ENCODE measurements around the gene MBD3L1. TPM values are rescaled to one million over a fixed set of nuclear protein-coding genes. Genes with fewer than 3 reads are reported as not detected.

MBD3L1 gene
- total and polyA plus RNA-seq, 2 of the 13 experiments (the other 11 are each of a cell fraction or from before 2014, with no cell fraction given): not detected

DNA sequence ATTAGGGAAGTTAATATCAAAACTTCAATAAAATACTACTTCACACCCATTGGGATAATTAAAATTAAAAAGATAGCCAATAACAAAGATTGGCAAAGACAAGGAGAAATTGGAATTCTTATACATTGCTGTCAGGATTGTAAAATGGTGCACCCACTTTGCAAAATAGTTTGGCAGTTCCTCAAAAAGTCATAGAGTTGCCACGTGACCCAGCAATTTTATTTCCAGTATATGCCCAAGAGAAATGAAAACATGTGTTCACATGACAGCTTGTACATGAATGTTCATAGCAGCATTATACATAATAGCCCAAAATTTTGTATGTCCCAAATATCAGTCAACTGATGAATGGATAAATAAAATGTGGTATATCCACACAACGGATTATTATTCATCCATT lies 3.3 kb downstream of the MBD3L1 start (continued):
- TF ChIP-seq, protein P1, sequence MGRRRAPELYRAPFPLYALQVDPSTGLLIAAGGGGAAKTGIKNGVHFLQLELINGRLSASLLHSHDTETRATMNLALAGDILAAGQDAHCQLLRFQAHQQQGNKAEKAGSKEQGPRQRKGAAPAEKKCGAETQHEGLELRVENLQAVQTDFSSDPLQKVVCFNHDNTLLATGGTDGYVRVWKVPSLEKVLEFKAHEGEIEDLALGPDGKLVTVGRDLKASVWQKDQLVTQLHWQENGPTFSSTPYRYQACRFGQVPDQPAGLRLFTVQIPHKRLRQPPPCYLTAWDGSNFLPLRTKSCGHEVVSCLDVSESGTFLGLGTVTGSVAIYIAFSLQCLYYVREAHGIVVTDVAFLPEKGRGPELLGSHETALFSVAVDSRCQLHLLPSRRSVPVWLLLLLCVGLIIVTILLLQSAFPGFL (CRISPR knock-in tag; IDR thresholded peaks at IDR 0.05): no peak

DNA sequence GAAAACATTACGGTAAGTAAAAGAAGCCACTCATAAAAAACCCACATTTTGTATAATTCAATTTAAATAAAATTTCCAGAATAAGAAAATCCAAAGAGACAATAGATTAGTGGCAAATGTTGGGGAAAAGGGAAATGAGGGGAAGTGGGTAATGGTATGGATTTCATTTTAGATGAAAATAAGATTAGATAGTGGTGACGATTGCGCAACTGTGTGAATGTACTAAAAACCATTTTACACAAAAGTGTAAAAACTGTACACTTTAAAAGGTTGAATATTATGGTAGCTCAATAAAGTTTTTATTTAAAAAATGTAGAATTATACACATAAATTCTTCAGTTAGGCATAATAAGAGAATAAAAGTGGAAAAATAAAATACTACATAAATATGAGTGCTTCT lies 3.7 kb downstream of the MBD3L1 start:
- no peak for TF ChIP-seq ZNF703 (CRISPR knock-in tag; IDR thresholded peaks at IDR 0.05; ENCODE audit: borderline replicate concordance)
- peak; percentile 73 for TF ChIP-seq CEBPB (IDR thresholded peaks at IDR 0.05; ENCODE audit: borderline replicate concordance, low read depth, low read length)
- BruUV-seq (replicated peaks): no TSS peak
- no peak overlapping the region for H3K4me2 ChIP-seq (ENCODE audit: low read depth, low read length)
- peaks cover 26% of the 10 kb centered on the region for H3K9me3 ChIP-seq (ENCODE audit: low read length)
- no peak overlapping the region for H3K27ac ChIP-seq (ENCODE audit: extremely low read length, insufficient read depth, low read length)
- H3K79me2 ChIP-seq (ENCODE audit: insufficient read depth, low read length): no peaks in the 10 kb centered on the region
- DNase-seq (ENCODE audit: low spot score) (no peak), ATAC-seq (no peak), FAIRE-seq (no peak)
- POLR2A ChIA-PET: no interaction called here
- no peaks in the 10 kb centered on the region for H3K27me3 ChIP-seq (ENCODE audit: control insufficient read depth in 1 of 2, insufficient read depth in 2 of 2, low read length in 2 of 2)
- in situ Hi-C loops (cut with HindIII; ENCODE audit: extremely low pct_ligation_motif_present, low pct_unique_long_range_greater_than_20kb) (no loop called here), intact Hi-C loops (cut with micrococcal nuclease; ENCODE audit: unreplicated experiment) (no loop called here)
- H3K4me3 ChIP-seq (replicated peaks in 1 of 3; ENCODE audit: insufficient read depth in 1 of 3, low read depth in 2 of 3, low read length in 3 of 3): no peak overlapping the region
- H3K36me3 ChIP-seq (replicated peaks in 1 of 2; ENCODE audit: control insufficient read depth in 1 of 2, insufficient read depth in 2 of 2, low read length in 2 of 2): no peaks in the 10 kb centered on the region
- H3K9ac ChIP-seq (ENCODE audit: insufficient read depth, low read depth, low read length): no peak overlapping the region
- no peak overlapping the region for H2AFZ ChIP-seq (ENCODE audit: low read length)
- WGBS (ENCODE audit: low lambda C conversion rate): 21% methylated on average over 3 of the region's 3 CpGs
- peaks cover 5% of the 10 kb centered on the region; the same call in 1 of the 2 replicates for H3K4me1 ChIP-seq (ENCODE audit: insufficient read depth, low read length)
- H4K20me1 ChIP-seq (ENCODE audit: insufficient read depth, low read length): no peaks in the 10 kb centered on the region
- CTCF ChIA-PET (ENCODE audit: low intra/inter-chr PET ratio, low total read pairs): no interaction called here

DNA sequence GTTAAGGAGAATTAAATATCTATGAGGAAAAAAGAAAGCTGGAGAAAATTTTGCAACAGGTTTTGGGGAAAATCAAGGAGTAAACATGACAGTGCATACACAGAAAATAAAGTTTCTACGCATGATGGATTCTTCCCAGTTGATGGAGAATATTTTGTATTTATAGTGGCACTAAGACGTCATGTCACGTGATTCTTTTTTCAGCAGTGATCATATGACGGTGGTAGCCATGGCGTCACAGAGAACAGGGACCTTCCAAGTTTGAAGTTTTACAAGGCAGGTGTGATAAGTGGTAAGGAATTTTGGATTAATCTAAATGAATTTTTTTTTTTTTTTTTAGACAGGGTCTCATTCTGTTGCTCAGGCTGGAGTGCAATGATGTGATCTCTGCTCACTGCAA lies 8.5 kb downstream of the MBD3L1 start:
- TF ChIP-seq ZNF207 (IDR thresholded peaks at IDR 0.05; ENCODE audit: borderline replicate concordance): no peak
- TF ChIP-seq U2AF1 (optimal IDR thresholded peaks at IDR 0.05; ENCODE audit: low read depth, low read length): no peak
- TF ChIP-seq ZNF101 (CRISPR knock-in tag; IDR thresholded peaks at IDR 0.05; ENCODE audit: borderline replicate concordance, low read depth): no peak
- no peak for TF ChIP-seq HDAC6 (IDR thresholded peaks at IDR 0.05; ENCODE audit: low read depth, low read length)
- TF ChIP-seq RAD51 (IDR thresholded peaks at IDR 0.05; ENCODE audit: borderline replicate concordance): peak; percentile 50; the same call in 1 of the 2 replicates
- TF ChIP-seq MAFG (CRISPR knock-in tag; IDR thresholded peaks at IDR 0.05): no peak
- TF ChIP-seq ZMAT3 (CRISPR knock-in tag; conservative IDR thresholded peaks at IDR 0.05): no peak
- POLR2A ChIA-PET: no interaction called here
- Histone ChIP-seq H3K4me1 (ENCODE audit: insufficient read depth, low read length) (no peaks in the 10 kb centered on the region), H3K4me3 (replicated peaks in 1 of 3; ENCODE audit: insufficient read depth in 1 of 3, low read depth in 2 of 3, low read length in 3 of 3) (no peak overlapping the region), H3K27me3 (ENCODE audit: control insufficient read depth in 1 of 2, insufficient read depth in 2 of 2, low read length in 2 of 2) (no peaks in the 10 kb centered on the region), H3K9me3 (ENCODE audit: low read length) (peaks cover 52% of the 10 kb centered on the region), H4K20me1 (ENCODE audit: insufficient read depth, low read length) (no peaks in the 10 kb centered on the region), H3K9ac (ENCODE audit: insufficient read depth, low read depth, low read length) (no peak overlapping the region), H2AFZ (ENCODE audit: low read length) (no peak overlapping the region), H3K79me2 (ENCODE audit: insufficient read depth, low read length) (no peaks in the 10 kb centered on the region), H3K4me2 (ENCODE audit: low read depth, low read length) (no peak overlapping the region), H3K36me3 (replicated peaks in 1 of 2; ENCODE audit: control insufficient read depth in 1 of 2, insufficient read depth in 2 of 2, low read length in 2 of 2) (no peaks in the 10 kb centered on the region), H3K27ac (ENCODE audit: extremely low read length, insufficient read depth, low read length) (no peak overlapping the region)
- BruUV-seq (replicated peaks): no TSS peak
- CTCF ChIA-PET (ENCODE audit: low intra/inter-chr PET ratio, low total read pairs): no interaction called here
- no peak for DNase-seq (ENCODE audit: low spot score)
- 72% methylated on average over 5 of the region's 5 CpGs for WGBS (ENCODE audit: low lambda C conversion rate)
- ATAC-seq: no peak
- intact Hi-C loops (cut with micrococcal nuclease; ENCODE audit: unreplicated experiment): no loop called here
- in situ Hi-C loops (cut with HindIII; ENCODE audit: extremely low pct_ligation_motif_present, low pct_unique_long_range_greater_than_20kb): no loop called here
- FAIRE-seq: no peak

Data from HepG2 (cell line).